Upper lobe of left lung (tissue), 6 donors: ENCODE data around the gene TMEM117. TPM values are rescaled to one million over a fixed set of nuclear protein-coding genes. Genes with fewer than 3 reads are reported as not detected.
"Not testable (repeated sequence)": the region's sequence is repeated elsewhere in the genome, so short reads cannot be mapped to it uniquely, and the experiment has no call there.

Experiments
- ATAC-seq, 2 donors: fragments of 200-7000 bp; cut with Tn5 transposase; one replicate each; pipeline ENCODE4 v1.9.1; 2022; ENCODE audit warnings: mild to moderate bottlenecking in 2 of 2, moderate library complexity in 2 of 2; ENCODE audit not compliant: low FRiP score in 2 of 2
- DNase-seq, 2 donors: peaks; one replicate each; pipeline ENCODE4 v3.0.0-alpha.2; 2019 to 2020
- H3K27ac ChIP-seq, 4 donors: fragments of 200-600 bp; sonication (generic); one replicate each; pipeline ENCODE4 v1.5.1; 2016 to 2019
- H3K27me3 ChIP-seq, 4 donors: fragments of 200-600 bp; sonication (generic); one replicate each; pipeline ENCODE4 v1.5.1; 2017 to 2019
- H3K36me3 ChIP-seq, 4 donors: fragments of 200-600 bp; sonication (generic); one replicate each; pipeline ENCODE4 v1.5.1; 2016 to 2019
- H3K4me1 ChIP-seq, 4 donors: fragments of 200-600 bp; sonication (generic); one replicate each; pipeline ENCODE4 v1.5.1; 2018 to 2019
- H3K4me3 ChIP-seq, 4 donors: fragments of 200-600 bp; sonication (generic); one replicate each; pipeline ENCODE4 v1.5.1; 2017 to 2019; ENCODE audit warnings: mild to moderate bottlenecking in 2 of 4, moderate library complexity in 1 of 4
- H3K9me3 ChIP-seq, 4 donors: fragments of 200-600 bp; sonication (generic); one replicate each; pipeline ENCODE4 v1.5.1; 2018 to 2019
- EP300 ChIP-seq, 4 donors: sonication (generic); formaldehyde crosslinking; IDR thresholded peaks; one replicate each; pipeline ENCODE4 v1.5.1; 2017; ENCODE audit warnings: antibody characterized with exemption in 4 of 4, control low read depth in 2 of 4
- POLR2A ChIP-seq, 4 donors: fragments of 450-650 bp; IDR thresholded peaks; one replicate each; pipeline ENCODE4 v1.5.1; 2016 to 2017; ENCODE audit warnings: antibody characterized with exemption in 4 of 4, mild to moderate bottlenecking in 2 of 4
- POLR2AphosphoS5 ChIP-seq, 2 donors: sonication (generic); formaldehyde crosslinking; IDR thresholded peaks; one replicate each; pipeline ENCODE4 v1.5.1; 2017; ENCODE audit warnings: antibody characterized with exemption in 2 of 2
- WGBS, 2 donors: methylation state at CpG; one replicate each; pipeline ENCODE4 v1.1.5; 2017 to 2018; 5-methylcytosine and 5-hydroxymethylcytosine counted together
- total RNA-seq, 6 donors: library from RNA; depleted of rRNA in 4 of 6; stranded (reverse); fragments of >200 nt in 4 of 6; gene quantifications; one replicate each; pipeline versions ENCODE4 v1.1.0 to v1.2.1, GENCODE V29; 2016 to 2021
- TF ChIP-seq, protein P1 (sequence below), 6 experiments: fragments of 450-650 bp in 4 of 6; fragments of 200-600 bp in 2 of 6; sonication (generic) in 2 of 6; IDR thresholded peaks; one replicate each; pipeline ENCODE4 v1.5.1; 2016 to 2019; ENCODE audit warnings: antibody characterized with exemption in 6 of 6
- donor health status: DM: no; HTN: no; CAD: no; lungs with moderate emphysema.
- donor health status: DM: no; HTN: yes; CAD: no; lungs with severe emphysema.

The TMEM117 gene
- total RNA-seq, 6 donors from 2014 or later, result 2.6 to 8.4 (median 4.2) TPM

DNA sequence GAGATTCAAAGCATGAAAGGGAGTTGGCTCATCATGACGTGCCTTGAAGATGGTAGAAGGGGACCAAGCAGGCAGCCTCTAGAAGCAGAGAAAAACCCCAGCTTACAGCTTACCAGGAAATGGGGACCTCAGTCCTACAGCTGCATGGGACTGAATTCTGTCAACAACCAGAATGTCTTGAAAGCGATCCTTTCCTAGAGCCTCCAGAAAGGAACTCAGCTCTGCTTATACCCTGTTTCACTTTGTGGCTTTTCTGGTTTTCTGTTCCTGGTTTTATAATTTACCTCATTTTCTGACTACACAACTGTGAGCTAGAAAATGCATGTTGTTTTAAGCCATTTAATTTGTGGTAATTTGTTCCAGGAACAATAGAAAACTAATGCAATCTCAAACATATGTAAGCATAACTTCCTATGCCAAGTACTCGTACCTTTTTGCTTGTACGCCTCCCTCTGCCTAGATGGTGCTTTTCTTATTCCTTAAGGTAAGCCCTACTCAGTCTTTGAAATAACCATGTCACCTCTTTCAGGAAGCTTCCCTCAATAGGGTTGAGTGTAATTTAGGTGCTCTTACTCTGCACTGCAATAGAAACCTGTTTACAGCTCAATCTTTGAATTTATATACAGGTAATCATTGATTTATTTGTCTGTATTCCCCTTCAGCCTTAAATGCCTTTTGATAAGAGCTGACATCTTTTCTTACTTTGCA lies 348.8 kb downstream of the TMEM117 start:
- WGBS, 2 donors, result 84 to 87% methylated on average over 4 of the region's 4 CpGs
- ATAC-seq (no peak), DNase-seq (no peak)
- no peaks in the 10 kb centered on the region for H3K9me3 ChIP-seq
- H3K4me1 ChIP-seq, result no peaks in the 10 kb centered on the region
- H3K36me3 ChIP-seq, result no peaks in the 10 kb centered on the region
- no peaks in the 10 kb centered on the region for H3K27me3 ChIP-seq
- H3K27ac ChIP-seq, result no peak overlapping the region
- TF ChIP-seq EP300 (IDR thresholded peaks at IDR 0.05) (no peak), POLR2AphosphoS5 (IDR thresholded peaks at IDR 0.05) (no peak), POLR2A (IDR thresholded peaks at IDR 0.05) (no peak)
- TF ChIP-seq, protein P1, sequence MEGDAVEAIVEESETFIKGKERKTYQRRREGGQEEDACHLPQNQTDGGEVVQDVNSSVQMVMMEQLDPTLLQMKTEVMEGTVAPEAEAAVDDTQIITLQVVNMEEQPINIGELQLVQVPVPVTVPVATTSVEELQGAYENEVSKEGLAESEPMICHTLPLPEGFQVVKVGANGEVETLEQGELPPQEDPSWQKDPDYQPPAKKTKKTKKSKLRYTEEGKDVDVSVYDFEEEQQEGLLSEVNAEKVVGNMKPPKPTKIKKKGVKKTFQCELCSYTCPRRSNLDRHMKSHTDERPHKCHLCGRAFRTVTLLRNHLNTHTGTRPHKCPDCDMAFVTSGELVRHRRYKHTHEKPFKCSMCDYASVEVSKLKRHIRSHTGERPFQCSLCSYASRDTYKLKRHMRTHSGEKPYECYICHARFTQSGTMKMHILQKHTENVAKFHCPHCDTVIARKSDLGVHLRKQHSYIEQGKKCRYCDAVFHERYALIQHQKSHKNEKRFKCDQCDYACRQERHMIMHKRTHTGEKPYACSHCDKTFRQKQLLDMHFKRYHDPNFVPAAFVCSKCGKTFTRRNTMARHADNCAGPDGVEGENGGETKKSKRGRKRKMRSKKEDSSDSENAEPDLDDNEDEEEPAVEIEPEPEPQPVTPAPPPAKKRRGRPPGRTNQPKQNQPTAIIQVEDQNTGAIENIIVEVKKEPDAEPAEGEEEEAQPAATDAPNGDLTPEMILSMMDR (IDR thresholded peaks at IDR 0.05), result no peak
- no peak overlapping the region for H3K4me3 ChIP-seq

DNA sequence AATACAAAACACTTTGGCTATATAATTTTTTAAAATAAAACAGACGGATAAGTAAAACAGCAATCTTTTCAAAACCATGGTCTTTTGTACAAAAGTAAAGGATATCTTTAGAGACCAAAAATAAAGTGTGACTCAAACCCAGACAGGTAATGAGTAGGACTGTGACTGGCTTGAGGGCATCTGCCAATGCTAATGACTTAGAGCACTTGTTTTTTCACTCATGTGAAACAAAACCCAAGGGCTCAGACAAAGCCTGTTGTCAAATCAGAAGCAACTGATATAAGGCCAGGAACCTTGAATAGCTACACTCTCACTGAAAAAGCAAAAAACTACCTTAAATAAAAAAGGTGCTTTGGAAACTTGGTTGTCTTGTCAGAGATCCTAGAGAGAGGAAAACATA lies 357.4 kb downstream of the TMEM117 start:
- 94 to 96% methylated on average over 1 of the region's 1 CpG for WGBS, 2 donors
- DNase-seq (no peak), ATAC-seq (no peak)
- H3K36me3 ChIP-seq, result no peaks in the 10 kb centered on the region
- no peak overlapping the region for H3K4me3 ChIP-seq
- H3K9me3 ChIP-seq, result no peaks in the 10 kb centered on the region
- no peaks in the 10 kb centered on the region for H3K4me1 ChIP-seq
- TF ChIP-seq, protein P1 (IDR thresholded peaks at IDR 0.05), result no peak
- no peaks in the 10 kb centered on the region for H3K27me3 ChIP-seq
- no peak overlapping the region for H3K27ac ChIP-seq

DNA sequence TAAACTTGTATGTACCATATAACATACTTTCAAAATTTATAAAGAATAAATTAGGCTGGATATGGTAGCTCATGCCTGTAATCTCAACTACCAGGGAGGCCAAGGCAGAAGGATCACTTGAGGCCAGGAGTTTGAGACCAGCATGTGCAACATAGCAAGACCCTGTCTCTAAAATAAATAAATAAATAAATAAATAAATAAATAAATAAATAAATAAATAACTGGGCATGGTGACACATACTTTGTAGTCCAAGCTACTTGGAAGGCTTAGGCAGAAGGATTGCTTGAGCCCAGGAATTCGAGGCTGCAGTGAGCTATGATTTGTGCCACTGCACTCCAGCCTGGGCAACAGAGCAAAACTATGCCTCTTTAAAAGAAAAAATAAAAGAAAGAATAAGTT lies 359.8 kb downstream of the TMEM117 start:
- H3K36me3 ChIP-seq, H3K4me1 ChIP-seq, ATAC-seq, DNase-seq, H3K27me3 ChIP-seq, H3K9me3 ChIP-seq, H3K27ac ChIP-seq, H3K4me3 ChIP-seq: not testable (repeated sequence)
- WGBS, 2 donors, result 81 to 82% methylated on average over 1 of the region's 1 CpG

DNA sequence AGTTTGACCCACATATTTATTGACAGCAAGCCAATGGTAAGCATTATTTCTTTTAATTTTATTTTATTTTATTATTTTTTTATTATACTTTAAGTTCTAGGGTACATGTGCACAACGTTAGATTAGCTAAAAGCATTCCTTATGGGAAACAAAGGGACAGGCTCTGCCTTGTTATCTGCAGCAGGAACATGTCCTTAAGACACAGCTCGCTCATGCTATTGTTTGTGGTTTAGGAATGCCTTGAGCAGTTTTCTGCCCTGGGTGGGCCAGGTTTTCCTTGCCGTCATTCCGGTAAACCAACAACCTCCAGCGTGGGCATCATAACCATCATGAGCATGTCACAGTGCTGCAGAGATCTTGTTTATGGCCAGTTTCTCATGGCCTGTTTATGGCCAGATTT lies 370.2 kb downstream of the TMEM117 start:
- TF ChIP-seq EP300 (IDR thresholded peaks at IDR 0.05), result no peak
- no peak for TF ChIP-seq POLR2A (IDR thresholded peaks at IDR 0.05)
- TF ChIP-seq, protein P1 (IDR thresholded peaks at IDR 0.05), result no peak
- TF ChIP-seq POLR2AphosphoS5 (IDR thresholded peaks at IDR 0.05), result no peak
- ATAC-seq, result no peak
- Histone ChIP-seq H3K27ac (no peak overlapping the region), H3K4me1 (no peaks in the 10 kb centered on the region), H3K9me3 (peaks cover 0 to 10% (median 0%) of the 10 kb centered on the region in 4 donors), H3K27me3 (no peaks in the 10 kb centered on the region), H3K36me3 (no peaks in the 10 kb centered on the region), H3K4me3 (no peak overlapping the region)
- 90 to 94% methylated on average over 5 of the region's 5 CpGs for WGBS, 2 donors
- no peak for DNase-seq

DNA sequence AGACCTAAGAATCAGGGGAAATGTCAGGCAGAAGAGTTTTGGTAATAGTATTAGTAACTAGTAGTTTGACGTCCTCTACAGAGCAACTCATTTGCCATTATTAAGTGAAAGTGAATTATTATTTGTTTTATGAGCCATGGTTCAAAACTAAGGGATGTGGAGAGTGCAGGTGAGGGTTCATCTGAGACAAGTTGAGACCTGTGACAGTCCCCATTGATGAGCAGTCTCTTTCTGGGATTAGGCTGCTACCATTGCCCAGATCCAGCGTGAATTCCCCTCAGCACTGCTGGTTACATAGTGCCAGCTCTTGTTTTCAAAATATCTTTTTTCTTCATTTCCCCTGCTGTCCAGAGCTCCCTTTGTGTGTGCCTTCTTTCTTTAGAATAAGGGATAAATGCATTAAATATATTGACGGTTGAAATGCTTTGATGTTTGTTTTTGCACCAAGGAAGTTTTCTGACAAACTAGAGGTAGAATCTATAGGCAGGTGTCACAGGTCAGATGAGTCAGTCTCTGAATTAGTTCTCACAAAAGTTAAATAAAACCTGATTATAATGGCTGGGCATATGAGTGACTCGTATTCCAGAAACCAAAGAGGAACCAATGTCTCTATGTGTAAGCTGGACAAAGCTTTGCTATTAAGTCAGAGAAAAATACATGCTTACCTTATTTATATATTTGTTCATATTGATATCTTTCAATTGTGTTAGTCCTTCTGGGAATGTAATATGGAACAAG lies 381.4 kb downstream of the TMEM117 start:
- Histone ChIP-seq H3K9me3 (peaks cover 0 to 3% (median 0%) of the 10 kb centered on the region in 4 donors), H3K4me1 (no peaks in the 10 kb centered on the region), H3K36me3 (no peaks in the 10 kb centered on the region), H3K27me3 (no peaks in the 10 kb centered on the region), H3K4me3 (no peak overlapping the region), H3K27ac (no peak overlapping the region)
- DNase-seq, result no peak
- 87 to 93% methylated on average over 4 of the region's 4 CpGs for WGBS, 2 donors
- no peak for ATAC-seq
- no peak for TF ChIP-seq POLR2A (IDR thresholded peaks at IDR 0.05)

DNA sequence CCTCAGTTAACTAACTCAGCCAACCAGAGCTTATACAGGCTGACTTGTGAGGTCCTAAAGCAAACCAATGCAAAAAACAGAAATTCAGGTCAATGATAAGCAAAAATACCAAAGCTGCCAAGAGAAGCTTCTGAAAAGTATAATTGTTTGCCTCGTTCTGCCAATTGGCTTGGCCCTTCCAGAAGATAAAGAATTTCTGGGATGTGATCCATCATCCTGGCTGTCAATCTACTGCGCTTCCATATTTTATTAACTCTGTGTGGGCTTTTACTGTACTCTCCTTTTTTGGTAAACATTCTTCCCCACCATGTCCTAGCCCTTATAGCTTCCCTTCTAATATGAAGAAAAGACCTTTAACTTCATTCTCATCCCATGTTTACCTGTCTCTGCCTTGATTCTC lies 387.9 kb downstream of the TMEM117 start:
- no peak for ATAC-seq
- 55 to 68% methylated on average over 2 of the region's 2 CpGs for WGBS, 2 donors
- Histone ChIP-seq H3K4me3 (no peak overlapping the region), H3K27me3 (no peaks in the 10 kb centered on the region), H3K9me3 (no peaks in the 10 kb centered on the region), H3K36me3 (no peaks in the 10 kb centered on the region), H3K27ac (no peak overlapping the region), H3K4me1 (no peaks in the 10 kb centered on the region)
- no peak for TF ChIP-seq EP300 (IDR thresholded peaks at IDR 0.05)
- TF ChIP-seq POLR2A (IDR thresholded peaks at IDR 0.05), result no peak
- no peak for TF ChIP-seq POLR2AphosphoS5 (IDR thresholded peaks at IDR 0.05)
- TF ChIP-seq, protein P1 (IDR thresholded peaks at IDR 0.05), result no peak
- DNase-seq, result no peak
